Stimulated activated CD8-positive, alpha-beta memory T cell treated with anti-CD3 and anti-CD28 coated beads, Interleukin-4, amount 100 ng/mL, for 24 hours (primary cell): ENCODE results near the gene SOCS4.
"Not testable (repeated sequence)": the region's sequence is repeated elsewhere in the genome, so short reads cannot be mapped to it uniquely, and the experiment has no call there.

ENCODE experiments used
- DNase-seq: peaks from one replicate; pipeline ENCODE4 v3.0.0-alpha.2; 2020; ENCODE audit warnings: low read depth

SOCS4 gene

DNA sequence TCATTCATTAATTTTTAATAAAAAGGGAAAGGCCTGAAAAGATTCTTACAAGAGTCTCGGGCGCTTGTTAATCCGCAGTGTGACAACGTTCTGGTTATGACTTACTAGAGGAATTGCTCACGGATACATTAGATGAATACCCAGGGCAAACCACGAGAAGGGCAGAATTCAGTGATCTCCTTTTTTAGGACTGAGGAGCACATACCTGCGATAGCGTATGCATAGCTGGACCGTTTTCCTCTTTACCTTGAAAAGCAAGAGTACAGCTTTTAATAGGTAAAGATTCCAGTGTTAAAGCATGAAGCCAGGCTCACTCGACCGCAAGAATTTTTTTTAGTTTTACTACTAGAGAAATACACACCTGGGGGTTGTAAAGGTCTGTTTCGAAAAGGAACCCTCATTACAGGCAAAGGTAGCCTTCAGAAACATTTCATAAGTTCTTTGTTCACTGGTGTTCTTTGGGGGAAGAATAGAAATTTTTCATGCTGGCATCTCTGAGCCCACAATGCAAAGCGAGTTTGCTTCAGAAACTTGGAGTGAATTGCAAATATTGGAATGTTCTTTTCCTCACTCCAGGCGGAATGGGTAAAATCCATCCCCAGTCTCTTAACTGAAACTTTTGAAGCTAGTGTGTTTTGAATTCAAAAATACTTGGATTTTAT lies 25.4 kb downstream of the SOCS4 start:
- no peak for DNase-seq

DNA sequence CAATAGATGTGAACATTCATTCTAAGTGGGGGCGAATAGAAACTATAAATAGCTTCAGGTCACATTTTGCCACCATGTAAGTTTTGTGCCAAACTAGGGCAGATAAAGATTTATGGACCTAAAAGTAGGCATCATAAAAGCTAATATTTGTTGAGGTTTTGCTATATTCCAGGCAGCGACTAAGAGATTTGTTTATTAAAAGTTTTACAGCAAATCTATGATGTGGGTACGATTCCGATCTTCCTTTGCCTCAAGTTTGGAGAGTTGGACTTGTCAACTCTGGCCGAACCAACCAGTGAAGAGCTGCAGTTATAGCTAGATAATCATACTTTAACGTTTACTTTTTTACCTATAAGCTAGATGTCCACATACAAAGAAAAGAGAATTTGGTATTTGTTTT lies 26.0 kb downstream of the SOCS4 start:
- no peak for DNase-seq

GRCh38 chr14:55053500-55053899 lies 26.5 kb downstream of the SOCS4 start:
- DNase-seq: no peak

GRCh38 chr14:55054098-55054497 lies 27.1 kb downstream of the SOCS4 start:
- no peak for DNase-seq

DNA sequence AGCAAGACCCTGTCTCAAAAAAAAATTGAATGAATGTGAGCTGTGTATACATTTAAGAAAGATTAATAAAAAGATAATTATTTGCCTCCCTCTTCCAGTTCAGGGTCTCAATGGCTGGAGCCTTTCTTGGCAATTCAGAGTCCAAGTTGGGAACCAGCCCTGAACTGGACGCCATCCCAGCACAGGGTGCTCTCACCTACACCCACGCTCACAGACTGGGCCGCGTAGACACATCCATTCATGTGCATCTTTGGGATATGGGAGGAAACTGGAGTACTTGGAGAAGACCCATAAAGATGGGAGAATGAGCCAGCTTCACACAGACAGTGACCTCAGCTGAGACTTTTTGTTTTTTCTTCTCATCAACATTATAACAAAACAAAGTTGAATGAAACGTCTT lies 30.9 kb downstream of the SOCS4 start:
- DNase-seq: no peak

DNA sequence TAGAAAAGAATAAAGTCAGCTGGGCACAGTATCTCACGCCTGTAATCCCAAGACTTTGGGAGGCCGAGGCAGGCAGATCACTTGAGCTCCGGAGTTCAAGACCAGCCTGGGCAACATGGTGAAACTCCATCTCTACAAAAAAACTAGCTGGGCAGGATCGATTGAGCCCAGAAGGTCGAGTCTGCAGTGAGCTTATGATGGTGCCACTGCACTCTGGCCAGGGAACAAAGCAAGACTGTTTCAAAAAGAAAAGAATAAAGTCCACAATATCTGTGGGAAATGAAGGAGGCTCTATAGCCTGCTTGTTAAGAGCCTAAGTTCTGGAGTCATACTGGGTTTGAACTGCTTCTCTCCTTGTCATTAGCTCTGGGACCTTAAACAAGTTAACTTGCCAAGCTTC lies 32.3 kb downstream of the SOCS4 start:
- no peak for DNase-seq

DNA sequence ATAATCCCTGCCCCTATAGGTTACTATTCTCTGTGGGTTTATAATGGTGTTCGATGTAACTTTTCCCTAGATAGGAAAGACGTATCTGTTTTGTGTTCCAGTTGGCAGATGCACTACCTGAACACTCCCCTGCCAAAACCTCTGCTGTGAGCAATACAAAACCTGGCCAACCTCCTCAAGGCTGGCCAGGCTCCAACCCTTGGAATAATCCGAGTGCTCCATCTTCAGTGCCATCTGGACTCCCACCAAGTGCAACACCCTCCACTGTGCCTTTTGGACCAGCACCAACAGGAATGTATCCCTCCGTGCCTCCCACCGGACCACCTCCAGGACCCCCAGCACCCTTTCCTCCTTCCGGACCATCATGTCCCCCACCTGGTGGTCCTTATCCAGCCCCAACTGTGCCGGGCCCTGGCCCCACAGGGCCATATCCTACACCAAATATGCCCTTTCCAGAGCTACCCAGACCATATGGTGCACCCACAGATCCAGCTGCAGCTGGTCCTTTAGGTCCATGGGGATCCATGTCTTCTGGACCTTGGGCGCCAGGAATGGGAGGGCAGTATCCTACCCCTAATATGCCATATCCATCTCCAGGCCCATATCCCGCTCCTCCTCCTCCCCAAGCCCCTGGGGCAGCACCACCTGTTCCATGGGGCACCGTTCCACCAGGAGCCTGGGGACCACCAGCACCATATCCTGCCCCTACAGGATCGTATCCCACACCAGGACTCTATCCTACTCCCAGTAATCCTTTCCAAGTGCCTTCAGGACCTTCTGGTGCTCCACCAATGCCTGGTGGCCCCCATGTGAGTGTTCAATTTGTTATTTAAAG lies 35.7 kb downstream of the SOCS4 start:
- DNase-seq: no peak

- not testable (repeated sequence) for DNase-seq
Measured at GRCh38 chr14:55064896-55065295, 37.9 kb downstream of the SOCS4 start.

DNA sequence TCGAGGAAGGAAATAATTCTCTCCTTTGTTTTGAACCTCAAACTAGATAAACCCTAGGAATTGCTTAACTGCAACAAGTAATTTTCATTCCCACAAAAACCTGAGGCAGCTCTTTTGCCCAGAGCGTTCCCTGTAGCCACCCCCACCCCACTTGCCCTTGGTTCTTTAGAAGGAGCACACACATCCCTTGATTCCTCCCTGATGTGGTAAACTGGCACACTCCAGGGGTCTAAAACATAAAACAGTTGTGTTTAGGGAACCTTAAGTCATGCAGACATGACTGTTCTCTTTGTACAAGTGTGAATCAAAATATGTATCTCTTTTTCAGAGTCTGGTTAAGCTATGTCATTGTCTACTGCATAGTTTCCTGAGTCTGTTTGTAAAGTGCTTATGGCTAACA lies 38.4 kb downstream of the SOCS4 start:
- no peak for DNase-seq

DNA sequence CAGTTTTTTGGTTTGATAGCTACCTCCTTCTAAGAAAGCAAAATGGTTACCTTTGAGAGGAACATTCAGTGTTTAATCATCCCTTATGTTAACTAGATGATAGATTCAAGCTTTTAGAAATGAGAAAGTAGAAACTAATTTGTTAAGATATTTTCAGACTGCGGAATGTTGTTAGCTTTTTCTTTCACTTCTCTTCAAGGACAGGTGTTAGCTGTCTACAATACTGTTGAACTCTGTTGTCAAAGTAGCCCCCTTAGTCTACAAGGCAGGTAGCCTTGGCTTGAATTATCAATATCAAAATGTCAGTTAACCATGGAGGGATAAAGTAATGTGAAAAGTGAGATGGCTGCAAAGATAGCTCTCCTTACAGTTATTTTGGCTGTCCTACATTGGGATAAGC lies 39.2 kb downstream of the SOCS4 start:
- DNase-seq: no peak

GRCh38 chr14:55070981-55071411 lies 44.0 kb downstream of the SOCS4 start:
- no peak for DNase-seq

DNA sequence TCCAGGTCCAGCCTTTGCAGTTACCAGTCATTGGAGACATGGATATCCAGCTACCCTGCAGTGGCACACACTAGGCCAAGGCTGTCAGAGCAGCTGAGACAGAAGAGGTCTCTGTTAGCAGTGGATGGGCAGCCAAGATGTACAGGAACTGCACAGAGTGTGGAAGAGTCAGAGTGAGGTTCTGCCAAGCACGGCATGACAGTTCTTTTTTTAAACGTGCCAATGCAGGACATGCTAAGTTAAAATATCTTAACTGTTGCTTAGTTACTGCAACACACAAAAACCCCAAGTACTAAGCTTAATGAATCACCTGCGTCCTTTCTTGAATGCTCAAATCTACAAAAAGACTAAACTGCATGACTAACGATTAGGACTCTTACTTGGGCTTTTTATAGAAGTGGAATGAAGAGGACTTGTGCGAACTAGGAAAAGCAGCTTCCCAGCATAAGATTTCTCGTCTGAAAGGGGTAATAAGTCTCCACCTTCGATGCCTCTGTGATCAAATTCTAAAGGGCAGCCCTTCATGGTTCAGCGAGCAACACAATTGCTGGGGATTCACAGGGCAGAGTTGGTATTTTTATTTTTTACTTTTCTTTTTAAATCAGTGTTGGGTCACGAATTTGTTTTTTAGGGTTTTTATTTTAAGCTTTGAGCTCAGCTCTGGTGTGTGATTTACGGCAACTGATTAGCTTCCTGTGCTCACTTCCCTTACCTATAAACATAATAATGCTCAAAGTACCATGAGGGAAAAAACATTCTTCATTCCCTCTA lies 45.0 kb downstream of the SOCS4 start:
- DNase-seq: no peak

DNA sequence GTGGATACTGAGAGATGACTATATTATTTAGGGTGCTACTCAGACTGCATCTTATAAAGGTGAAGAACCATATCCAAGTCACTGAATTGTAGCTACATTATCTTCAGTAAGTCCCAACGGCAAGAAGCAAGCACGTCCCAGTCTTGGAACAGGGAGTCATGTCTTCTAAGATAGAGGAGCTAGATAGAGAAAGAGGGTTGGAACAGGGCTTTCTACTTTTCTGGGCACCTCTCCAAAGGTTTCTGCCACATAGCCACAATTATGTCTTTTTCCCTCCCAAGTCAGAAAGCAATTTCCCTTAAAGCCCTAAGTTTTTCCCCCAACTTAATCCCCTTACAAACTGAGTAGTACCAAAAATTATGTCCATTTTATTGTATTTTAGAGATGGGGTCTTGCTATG lies 46.8 kb downstream of the SOCS4 start:
- no peak for DNase-seq

DNA sequence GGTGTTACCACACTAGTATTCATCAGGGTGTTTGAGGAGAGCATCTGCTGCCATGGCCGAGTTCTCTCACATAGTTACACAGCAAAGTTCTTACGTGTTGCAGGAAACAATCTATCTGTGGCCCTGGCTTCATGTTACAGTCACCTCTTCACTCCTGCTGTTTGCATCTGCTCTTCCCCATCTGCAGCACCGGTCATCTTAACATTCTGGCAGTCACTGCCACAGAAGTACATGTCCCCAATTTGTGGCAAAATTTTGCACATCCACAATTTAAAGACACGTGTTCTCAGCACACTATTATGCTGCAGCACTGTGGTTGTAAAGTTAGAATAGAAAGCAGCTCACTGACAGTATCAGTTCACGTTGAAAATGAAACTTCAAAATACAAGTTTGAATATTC lies 47.6 kb downstream of the SOCS4 start:
- DNase-seq: no peak

DNA sequence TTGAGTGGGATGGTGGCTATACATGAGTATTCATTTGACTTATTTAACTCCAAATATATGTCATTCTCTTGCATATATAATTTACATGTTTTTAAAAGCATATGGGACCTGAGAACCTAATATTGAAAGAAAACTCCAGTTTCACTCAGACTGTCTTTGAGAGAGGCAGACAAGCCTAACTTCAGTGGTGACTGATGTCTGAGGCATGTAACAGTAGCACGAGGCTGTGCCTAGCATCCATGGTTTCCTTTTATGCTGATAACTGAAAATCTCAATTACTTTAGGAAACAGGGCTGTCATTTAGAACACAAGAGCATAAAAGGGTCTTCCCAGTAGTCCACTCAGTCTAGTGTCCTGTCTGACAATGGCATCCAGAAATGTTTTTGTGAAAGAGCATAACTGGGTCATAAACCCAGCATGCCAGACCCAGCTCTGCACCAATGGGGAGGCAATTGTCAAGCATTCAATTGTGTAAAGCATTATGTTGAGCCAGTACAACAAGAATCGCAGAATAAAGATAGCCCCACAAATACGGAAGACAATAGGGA lies 48.7 kb downstream of the SOCS4 start:
- DNase-seq: no peak

GRCh38 chr14:55077170-55078151 lies 50.4 kb downstream of the SOCS4 start:
- no peak for DNase-seq

- DNase-seq: not testable (repeated sequence)
Measured at GRCh38 chr14:55079961-55080360, 52.9 kb downstream of the SOCS4 start.

- DNase-seq: no peak
Measured at GRCh38 chr14:55084401-55085059, 57.5 kb downstream of the SOCS4 start.

DNA sequence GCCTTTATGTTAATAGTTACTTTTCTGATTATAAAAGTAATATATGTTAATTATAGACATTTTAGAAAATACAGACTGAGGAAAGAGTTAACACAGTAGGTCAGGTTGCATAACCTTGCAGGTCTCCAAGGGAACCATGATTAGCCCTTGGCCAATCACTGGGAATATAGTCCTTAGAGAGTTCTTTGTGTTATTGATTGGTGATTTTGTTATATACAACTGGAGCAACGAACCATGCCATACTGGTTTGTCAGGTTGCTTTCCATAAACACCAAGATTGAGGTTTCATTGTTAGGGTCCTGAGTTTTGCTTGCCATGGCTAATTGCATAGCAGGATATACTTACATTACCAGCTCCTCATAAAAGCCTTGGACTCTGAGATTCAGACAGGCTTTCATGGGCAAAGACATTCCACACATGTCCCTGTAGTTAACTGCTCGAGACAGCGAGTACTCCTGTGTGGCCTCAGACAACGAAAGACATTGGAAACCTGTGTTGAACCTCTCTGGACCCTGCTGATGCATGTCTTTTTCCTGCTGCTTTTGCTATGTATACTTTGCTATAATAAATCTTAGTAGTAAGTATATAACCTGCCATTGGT lies 58.1 kb downstream of the SOCS4 start:
- no peak for DNase-seq

DNA sequence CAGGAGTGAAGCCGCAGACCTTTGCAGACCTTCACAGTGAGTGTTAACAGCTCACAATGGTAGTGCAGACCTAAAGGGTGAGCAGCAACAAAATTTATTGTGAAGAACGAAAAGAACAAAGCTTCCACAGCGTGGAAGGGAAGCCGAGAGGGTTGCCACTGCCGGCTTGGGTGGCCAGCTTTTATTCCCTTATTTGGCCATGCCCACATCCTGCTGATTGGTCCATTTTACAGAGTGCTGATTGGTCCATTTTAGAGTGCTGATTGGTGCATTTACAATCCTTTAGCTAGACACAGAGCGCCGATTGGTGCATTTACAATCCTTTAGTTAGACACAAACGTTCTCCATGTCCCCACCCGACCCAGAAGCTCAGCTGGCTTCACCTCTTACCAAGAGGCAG lies 59.9 kb downstream of the SOCS4 start:
- no peak for DNase-seq
